HepG2 (cell line): ENCODE data around the gene ZFHX3. TPM values are rescaled to one million over a fixed set of nuclear protein-coding genes. Genes with fewer than 3 reads are reported as not detected.

Experiments
- ATAC-seq: fragments of 200-7000 bp; cut with Tn5 transposase; 3 replicates; pipeline ENCODE4 v1.9.1; 2020; ENCODE audit warnings: mild to moderate bottlenecking, moderate library complexity
- BruUV-seq: library from RNA; stranded (reverse); fragments of 400-500 nt; replicated peaks from 2 replicates; lab custom pipeline; 2021; lab: Mats Ljungman, UMichigan
- CTCF ChIA-PET: fragments of 300-600 bp; formaldehyde crosslinking; extraction: SDS; loops from one replicate; lab custom pipeline; 2021; ENCODE audit warnings: low total read pairs, inconsistent platforms, low intra/inter-chr PET ratio; lab: Yijun Ruan, JAX
- POLR2A ChIA-PET: fragments of 350-600 bp; sonication (Branson Sonifier 250); formaldehyde crosslinking; loops from one replicate; lab custom pipeline; 2020; ENCODE audit warnings: antibody characterized with exemption, inconsistent platforms; lab: Yijun Ruan, JAX
- DNase-seq: peaks from one replicate; pipeline ENCODE4 v3.0.0-alpha.2; 2015; ENCODE audit warnings: low spot score
- FAIRE-seq: peaks from 3 replicates; lab custom pipeline; 2011; peaks lifted over from hg19 to GRCh38; lab: Jason Lieb, UNC
- H2AFZ ChIP-seq: one replicate; pipeline ENCODE4 v1.6.1; 2011; ENCODE audit warnings: low read length, inconsistent platforms
- H3K27ac ChIP-seq: fragments of 300-600 bp; 3 replicates; pipeline ENCODE4 v1.8.0; 2011; ENCODE audit warnings: mixed run types, mild to moderate bottlenecking, mixed read lengths, low read length, inconsistent platforms; ENCODE audit not compliant: insufficient read depth; ENCODE audit errors: extremely low read length
- H3K27me3 ChIP-seq, 2 experiments: fragments of 200-600 bp in 1 of 2; 2 replicates in 1 of 2; 3 replicates in 1 of 2; pipeline versions ENCODE4 v1.6.0 to v1.8.0; 2011; ENCODE audit warnings: low read length in 2 of 2, mild to moderate bottlenecking in 2 of 2, moderate library complexity in 2 of 2, inconsistent platforms in 1 of 2; ENCODE audit not compliant: insufficient read depth in 2 of 2, control insufficient read depth in 1 of 2
- H3K36me3 ChIP-seq, 2 experiments: fragments of 200-600 bp in 1 of 2; replicated peaks in 1 of 2; 2 replicates in 1 of 2; 3 replicates in 1 of 2; pipeline versions ENCODE4 v1.5.1 to v1.8.0; 2011; ENCODE audit warnings: low read length in 2 of 2, inconsistent platforms in 1 of 2; ENCODE audit not compliant: insufficient read depth in 2 of 2, control insufficient read depth in 1 of 2
- H3K4me1 ChIP-seq: 2 replicates; pipeline ENCODE4 v1.5.1; 2012; ENCODE audit warnings: low read length, inconsistent platforms; ENCODE audit not compliant: insufficient read depth
- H3K4me2 ChIP-seq: 2 replicates; pipeline ENCODE4 v1.6.0; 2011; ENCODE audit warnings: low read depth, low read length, inconsistent platforms
- H3K4me3 ChIP-seq, 3 experiments: fragments of 200-600 bp in 1 of 3; sonication (generic), shearing (Covaris generic) in 1 of 3; replicated peaks in 1 of 3; 2 replicates each; pipeline ENCODE4 v1.5.1; 2011 to 2016; ENCODE audit warnings: low read length in 3 of 3, inconsistent platforms in 2 of 3, low read depth in 2 of 3, mild to moderate bottlenecking in 2 of 3, control low read depth in 1 of 3, mixed read lengths in 1 of 3; ENCODE audit not compliant: insufficient read depth in 1 of 3
- H3K79me2 ChIP-seq: one replicate; pipeline ENCODE4 v1.6.1; 2011; ENCODE audit warnings: low read length, inconsistent platforms; ENCODE audit not compliant: insufficient read depth
- H3K9ac ChIP-seq: 2 replicates; pipeline ENCODE4 v1.6.0; 2011; ENCODE audit warnings: mild to moderate bottlenecking, low read depth, low read length, inconsistent platforms; ENCODE audit not compliant: insufficient read depth
- H3K9me3 ChIP-seq: 2 replicates; pipeline ENCODE4 v1.5.1; 2012; ENCODE audit warnings: mild to moderate bottlenecking, low read length
- H4K20me1 ChIP-seq: 2 replicates; pipeline ENCODE4 v1.6.0; 2011; ENCODE audit warnings: inconsistent platforms, mild to moderate bottlenecking, low read length, moderate library complexity; ENCODE audit not compliant: insufficient read depth
- AGO2 ChIP-seq: fragments of 200-400 bp; formaldehyde crosslinking; optimal IDR thresholded peaks from 2 replicates; pipeline ENCODE3; 2017; ENCODE audit warnings: mild to moderate bottlenecking, low read depth, low read length, moderate library complexity
- REXO4 ChIP-seq: sonication (generic); formaldehyde crosslinking; IDR thresholded peaks from 2 replicates; pipeline ENCODE4 v1.8.0; 2022; ENCODE audit warnings: missing genetic modification reagents, mild to moderate bottlenecking, borderline replicate concordance
- WGBS: methylation state at CpG from one replicate; pipeline ENCODE4 v1.1.6; 2017; ENCODE audit warnings: low lambda C conversion rate; 5-methylcytosine and 5-hydroxymethylcytosine counted together
- in situ Hi-C: cut with HindIII; loops from 2 replicates; pipeline ENCODE4 v1.10.0; 2017; ENCODE audit warnings: low pct_unique_long_range_greater_than_20kb; ENCODE audit not compliant: extremely low pct_ligation_motif_present
- intact Hi-C: fragments of 100-400 bp; cut with micrococcal nuclease; formaldehyde crosslinking; loops from one replicate; pipeline ENCODE4 v1.10.0; 2022; ENCODE audit not compliant: unreplicated experiment
- polyA plus RNA-seq, 8 experiments: library from polyadenylated mRNA; depleted of rRNA in 3 of 8; stranded (reverse) in 7 of 8; unstranded in 1 of 8; fragments of >200 nt; fragmentation: Illumina TruSeq in 4 of 8; extraction: Trizol in 4 of 8; gene quantifications; 2 replicates each; pipeline versions ENCODE4 v1.2.1 to v1.2.3, GENCODE V29; 2011 to 2016; ENCODE audit warnings: low read depth in 4 of 8, missing spikeins in 1 of 8, mixed read lengths in 1 of 8; ENCODE audit not compliant: insufficient read depth in 1 of 8
- total RNA-seq, 5 experiments: library from RNA; depleted of rRNA; stranded (reverse); fragments of >200 nt; fragmentation: Illumina TruSeq; extraction: Trizol; gene quantifications; 2 replicates each; pipeline ENCODE4 v1.2.3, GENCODE V29; 2016; ENCODE audit warnings: low read depth in 1 of 5
- TF ChIP-seq, protein P1 (sequence below): sonication (generic); formaldehyde crosslinking; IDR thresholded peaks from 2 replicates; pipeline ENCODE4 v1.9.0; 2021; ENCODE audit warnings: missing genetic modification reagents, borderline replicate concordance

Gene ZFHX3
- total and polyA plus RNA-seq, 2 of the 13 experiments (the other 11 are each of a cell fraction or from before 2014, with no cell fraction given), result 5.0 to 6.0 TPM

DNA sequence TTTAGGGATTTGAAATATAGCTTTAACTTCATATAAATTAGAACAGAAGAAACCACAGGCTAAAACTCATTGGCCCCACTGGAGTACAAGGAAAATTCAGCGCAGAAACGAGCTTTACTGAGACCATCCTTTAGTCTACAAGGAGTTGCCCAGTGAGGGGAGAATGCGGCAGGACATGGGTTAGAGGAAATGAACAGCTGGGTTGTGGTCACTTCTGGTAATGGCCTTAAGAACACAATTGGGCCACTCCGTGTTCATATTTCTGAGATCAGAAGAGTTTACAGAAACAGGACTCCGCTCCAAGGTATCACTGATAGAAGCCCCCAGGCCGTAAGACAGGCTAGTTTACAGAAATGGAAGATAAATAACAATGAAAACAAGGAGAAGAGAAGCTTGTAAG is 188.3 kb downstream of the ZFHX3 start:
- Histone ChIP-seq H3K4me2 (no peak overlapping the region), H3K4me1 (peaks cover 7% of the 10 kb centered on the region; the same call in 1 of the 2 replicates), H3K9me3 (no peaks in the 10 kb centered on the region), H3K27ac (no peak overlapping the region), H3K4me3 (no peak overlapping the region), H4K20me1 (no peaks in the 10 kb centered on the region; the same call in 1 of the 2 replicates), H3K36me3 (peaks cover 7 to 9% of the 10 kb centered on the region in 2 experiments; a peak in 4 of 5 replicates), H3K79me2 (no peaks in the 10 kb centered on the region), H2AFZ (no peak overlapping the region), H3K9ac (no peak overlapping the region), H3K27me3 (no peaks in the 10 kb centered on the region)
- ATAC-seq, result no peak
- in situ Hi-C loops (no loop called here), intact Hi-C loops (no loop called here)
- BruUV-seq, result no TSS peak
- POLR2A ChIA-PET, result interaction anchor here (0.9 kb wide), 1 partner anchor 18 kb away, joined by 3 read pairs; no protein-coding TSS in a partner anchor
- DNase-seq, result no peak
- WGBS, result 97% methylated on average over 6 of the region's 6 CpGs
- FAIRE-seq, result no peak
- TF ChIP-seq REXO4, result no peak
- TF ChIP-seq, protein P1, sequence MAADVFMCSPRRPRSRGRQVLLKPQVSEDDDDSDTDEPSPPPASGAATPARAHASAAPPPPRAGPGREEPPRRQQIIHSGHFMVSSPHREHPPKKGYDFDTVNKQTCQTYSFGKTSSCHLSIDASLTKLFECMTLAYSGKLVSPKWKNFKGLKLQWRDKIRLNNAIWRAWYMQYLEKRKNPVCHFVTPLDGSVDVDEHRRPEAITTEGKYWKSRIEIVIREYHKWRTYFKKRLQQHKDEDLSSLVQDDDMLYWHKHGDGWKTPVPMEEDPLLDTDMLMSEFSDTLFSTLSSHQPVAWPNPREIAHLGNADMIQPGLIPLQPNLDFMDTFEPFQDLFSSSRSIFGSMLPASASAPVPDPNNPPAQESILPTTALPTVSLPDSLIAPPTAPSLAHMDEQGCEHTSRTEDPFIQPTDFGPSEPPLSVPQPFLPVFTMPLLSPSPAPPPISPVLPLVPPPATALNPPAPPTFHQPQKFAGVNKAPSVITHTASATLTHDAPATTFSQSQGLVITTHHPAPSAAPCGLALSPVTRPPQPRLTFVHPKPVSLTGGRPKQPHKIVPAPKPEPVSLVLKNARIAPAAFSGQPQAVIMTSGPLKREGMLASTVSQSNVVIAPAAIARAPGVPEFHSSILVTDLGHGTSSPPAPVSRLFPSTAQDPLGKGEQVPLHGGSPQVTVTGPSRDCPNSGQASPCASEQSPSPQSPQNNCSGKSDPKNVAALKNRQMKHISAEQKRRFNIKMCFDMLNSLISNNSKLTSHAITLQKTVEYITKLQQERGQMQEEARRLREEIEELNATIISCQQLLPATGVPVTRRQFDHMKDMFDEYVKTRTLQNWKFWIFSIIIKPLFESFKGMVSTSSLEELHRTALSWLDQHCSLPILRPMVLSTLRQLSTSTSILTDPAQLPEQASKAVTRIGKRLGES, result no peak
- CTCF ChIA-PET, result no interaction called here

DNA sequence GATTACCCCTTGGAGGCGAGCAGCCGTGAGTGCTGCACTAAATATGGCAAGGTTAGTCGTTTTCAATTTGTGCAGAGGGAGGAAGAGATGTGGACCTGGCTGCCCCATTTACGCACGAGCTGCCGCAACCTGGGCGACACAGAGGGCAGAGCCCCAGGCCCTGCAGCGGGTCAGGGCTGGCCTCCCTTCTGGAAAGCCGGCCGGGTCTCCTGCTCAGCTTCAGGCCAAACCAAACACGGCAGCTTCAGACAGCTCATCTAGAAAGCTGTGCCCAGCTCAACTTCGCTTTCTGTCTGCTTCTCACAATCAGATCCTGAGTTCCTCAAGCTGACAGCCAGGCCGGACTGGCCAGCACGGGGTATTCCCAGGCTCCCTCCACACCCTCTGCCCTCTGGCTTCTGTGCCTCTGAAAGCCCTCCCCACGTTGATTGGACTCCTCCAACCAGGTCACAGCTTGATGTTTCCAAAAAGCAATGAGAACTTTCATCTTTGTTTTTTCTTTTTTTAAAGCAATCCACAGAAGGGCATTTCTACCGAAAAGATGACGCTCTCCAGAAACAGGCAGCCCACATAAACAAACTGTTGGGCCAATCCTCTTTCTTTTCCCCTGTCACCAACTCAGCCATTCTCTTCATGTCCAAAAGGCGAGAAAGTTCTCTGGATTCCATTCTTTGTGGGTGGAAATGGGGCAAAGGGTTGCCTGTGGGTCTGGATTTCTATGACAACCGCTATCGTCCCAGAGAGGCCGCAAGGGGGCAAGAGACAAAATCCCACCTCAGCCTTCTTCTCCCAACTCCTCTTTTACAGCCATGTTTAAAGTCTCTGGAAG is 189.0 kb downstream of the ZFHX3 start:
- H3K27me3 ChIP-seq, result no peaks in the 10 kb centered on the region
- H3K27ac ChIP-seq, result no peak overlapping the region
- H3K4me2 ChIP-seq, result no peak overlapping the region
- CTCF ChIA-PET, result no interaction called here
- no peak overlapping the region for H3K4me3 ChIP-seq
- intact Hi-C loops, result no loop called here
- FAIRE-seq, result no peak
- peaks cover 7% of the 10 kb centered on the region; the same call in 1 of the 2 replicates for H3K4me1 ChIP-seq
- no peaks in the 10 kb centered on the region; the same call in 1 of the 2 replicates for H4K20me1 ChIP-seq
- ATAC-seq, result no peak
- DNase-seq, result no peak
- no peak overlapping the region for H3K9ac ChIP-seq
- peaks cover 1% of the 10 kb centered on the region for H3K79me2 ChIP-seq
- POLR2A ChIA-PET, result interaction anchor here (0.9 kb wide), 1 partner anchor 19 kb away, joined by 3 read pairs; no protein-coding TSS in a partner anchor
- 96% methylated on average over 21 of the region's 21 CpGs for WGBS
- no peaks in the 10 kb centered on the region for H3K9me3 ChIP-seq
- in situ Hi-C loops, result no loop called here
- BruUV-seq, result no TSS peak
- peaks cover 7% of the 10 kb centered on the region in 2 experiments; a peak in 4 of 5 replicates for H3K36me3 ChIP-seq
- no peak overlapping the region for H2AFZ ChIP-seq
- peak; percentile 37 for TF ChIP-seq AGO2
